WERI-Rb-1 (cell line): Measurements from ENCODE around the gene CNOT1.

Experiments used
- DNase-seq: peaks from one replicate; pipeline ENCODE4 v3.0.0-alpha.2; 2020
- H3K27ac ChIP-seq: fragments of 250-450 bp; sonication (Bioruptor Pico); 2 replicates; pipeline ENCODE4 v1.5.1; 2020; ENCODE audit warnings: mild to moderate bottlenecking, moderate library complexity
- H3K27me3 ChIP-seq: fragments of 250-450 bp; sonication (Bioruptor Pico); 2 replicates; pipeline ENCODE4 v1.5.1; 2021; ENCODE audit warnings: mild to moderate bottlenecking, low read depth, moderate library complexity; ENCODE audit not compliant: insufficient read depth, severe bottlenecking
- H3K36me3 ChIP-seq: fragments of 250-450 bp; sonication (Bioruptor Pico); 2 replicates; pipeline ENCODE4 v1.5.1; 2020; ENCODE audit warnings: mild to moderate bottlenecking, moderate library complexity
- H3K4me3 ChIP-seq: 2 replicates; pipeline ENCODE4 v1.5.1; 2011; ENCODE audit warnings: low read depth, mild to moderate bottlenecking, control low read depth, low read length
- H3K9me3 ChIP-seq: fragments of 250-450 bp; sonication (Bioruptor Pico); 2 replicates; pipeline ENCODE4 v1.5.1; 2021; ENCODE audit warnings: mild to moderate bottlenecking, moderate library complexity; ENCODE audit not compliant: severe bottlenecking
- CTCF ChIP-seq: IDR thresholded peaks from 2 replicates; pipeline ENCODE4 v1.5.1; 2011; ENCODE audit warnings: low read depth, mild to moderate bottlenecking, control low read depth, inconsistent platforms, low read length

The CNOT1 gene

DNA sequence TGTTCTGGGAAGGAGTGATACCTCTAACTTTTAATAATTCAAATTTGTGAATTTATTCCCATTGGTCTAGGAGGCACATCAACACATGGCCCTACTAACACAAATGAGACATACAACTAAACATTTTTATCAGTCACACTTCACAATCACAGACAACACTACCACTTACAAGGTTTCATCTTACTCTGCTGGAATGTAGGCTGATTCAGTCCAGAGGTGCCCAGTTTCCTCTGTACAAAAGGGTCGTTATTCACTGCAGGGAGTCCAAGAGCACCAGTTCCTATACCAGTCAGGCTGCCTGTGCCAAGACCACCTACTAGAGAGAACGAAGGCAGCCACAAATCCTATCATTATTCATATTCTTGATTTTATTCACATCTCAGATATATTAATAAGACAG is 72.9 kb downstream of the CNOT1 start:
- DNase-seq, result no peak
- TF ChIP-seq CTCF, result no peak
- H3K27ac ChIP-seq, result no peak overlapping the region
- H3K27me3 ChIP-seq, result no peaks in the 10 kb centered on the region
- H3K36me3 ChIP-seq, result peaks cover 89% of the 10 kb centered on the region
- H3K9me3 ChIP-seq, result no peaks in the 10 kb centered on the region
- no peak overlapping the region for H3K4me3 ChIP-seq

DNA sequence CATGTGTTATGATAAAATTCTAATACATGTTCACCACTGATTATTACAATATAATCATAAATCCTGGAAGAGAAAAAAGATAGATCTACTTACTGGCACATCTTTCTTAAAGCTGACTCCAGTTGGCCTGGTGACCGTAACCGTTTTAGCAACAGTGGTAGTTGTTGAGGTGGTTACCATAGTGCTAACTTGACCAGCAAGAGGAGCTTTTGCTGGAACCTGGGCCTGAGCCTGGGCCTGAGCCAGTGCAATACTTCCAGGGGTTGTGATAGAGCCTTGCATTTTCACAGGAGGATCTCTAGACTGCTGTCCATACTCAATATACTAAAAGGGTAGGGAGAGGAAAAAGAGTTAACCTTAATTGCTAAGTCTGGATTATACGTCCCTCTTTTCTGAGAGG is 78.1 kb downstream of the CNOT1 start:
- Histone ChIP-seq H3K9me3 (no peaks in the 10 kb centered on the region), H3K36me3 (peaks cover 88% of the 10 kb centered on the region), H3K27me3 (no peaks in the 10 kb centered on the region), H3K27ac (no peak overlapping the region), H3K4me3 (no peak overlapping the region)
- DNase-seq, result no peak
- no peak for TF ChIP-seq CTCF

- no peak overlapping the region for H3K4me3 ChIP-seq
- no peaks in the 10 kb centered on the region for H3K27me3 ChIP-seq
- H3K9me3 ChIP-seq, result no peaks in the 10 kb centered on the region
- no peak for TF ChIP-seq CTCF
- no peak overlapping the region for H3K27ac ChIP-seq
- DNase-seq, result no peak
- H3K36me3 ChIP-seq, result peaks cover 90% of the 10 kb centered on the region
Observed at GRCh38 chr16:58548378-58548777, 81.2 kb downstream of the CNOT1 start.

GRCh38 chr16:58543685-58544084 is 85.9 kb downstream of the CNOT1 start:
- Histone ChIP-seq H3K9me3 (no peaks in the 10 kb centered on the region), H3K27me3 (no peaks in the 10 kb centered on the region), H3K4me3 (no peak overlapping the region), H3K36me3 (peaks cover 97% of the 10 kb centered on the region), H3K27ac (no peak overlapping the region)
- no peak for TF ChIP-seq CTCF
- DNase-seq, result no peak

DNA sequence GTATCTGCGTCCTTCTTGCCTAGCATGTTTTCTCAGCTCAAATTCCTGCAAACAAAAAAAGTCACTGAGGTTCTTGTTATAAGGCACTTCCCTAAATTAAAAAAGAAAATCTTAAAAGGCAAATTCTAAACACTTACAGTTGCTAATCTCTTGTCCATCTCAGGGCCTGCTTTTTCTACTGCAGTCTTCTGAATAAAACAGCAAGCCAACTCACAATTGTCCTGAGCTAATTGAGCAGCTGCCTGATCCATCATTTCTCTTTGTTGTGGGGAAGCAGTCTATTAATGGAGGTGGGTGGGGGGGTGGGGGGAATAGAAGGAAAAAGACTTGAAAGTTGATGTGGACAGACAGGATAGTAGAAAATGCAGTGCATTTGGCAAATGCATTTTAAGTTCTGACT is 87.3 kb downstream of the CNOT1 start:
- Histone ChIP-seq H3K9me3 (no peaks in the 10 kb centered on the region), H3K4me3 (no peak overlapping the region), H3K27me3 (no peaks in the 10 kb centered on the region), H3K36me3 (peaks cover 97% of the 10 kb centered on the region), H3K27ac (no peak overlapping the region)
- DNase-seq, result no peak
- no peak for TF ChIP-seq CTCF

GRCh38 chr16:58541711-58542110 is 87.9 kb downstream of the CNOT1 start:
- TF ChIP-seq CTCF, result no peak
- Histone ChIP-seq H3K9me3 (no peaks in the 10 kb centered on the region), H3K27me3 (no peaks in the 10 kb centered on the region), H3K36me3 (peaks cover 97% of the 10 kb centered on the region), H3K27ac (no peak overlapping the region), H3K4me3 (no peak overlapping the region)
- no peak for DNase-seq
